Mucosa of stomach (tissue), 1 donor: ENCODE measurements around the gene CTAG1B.
"Not testable (repeated sequence)": the region's sequence is repeated elsewhere in the genome, so short reads cannot be mapped to it uniquely, and the experiment has no call there.

Source experiments
- H3K27me3 ChIP-seq: one replicate; pipeline ENCODE4 v1.7.0; 2013; ENCODE audit warnings: mild to moderate bottlenecking, low read length; ENCODE audit not compliant: control insufficient read depth, insufficient read depth
- H3K36me3 ChIP-seq: one replicate; pipeline ENCODE4 v1.7.0; 2013; ENCODE audit warnings: low read length; ENCODE audit not compliant: control insufficient read depth, insufficient read depth
- H3K4me1 ChIP-seq: one replicate; pipeline ENCODE4 v1.7.0; 2013; ENCODE audit warnings: mild to moderate bottlenecking, low read length; ENCODE audit not compliant: control insufficient read depth, insufficient read depth
- H3K4me3 ChIP-seq: one replicate; pipeline ENCODE4 v1.7.0; 2013; ENCODE audit warnings: low read length
- H3K9ac ChIP-seq: one replicate; pipeline ENCODE4 v1.7.0; 2013; ENCODE audit warnings: mild to moderate bottlenecking, low read length, moderate library complexity
- H3K9me3 ChIP-seq: one replicate; pipeline ENCODE4 v1.7.0; 2013; ENCODE audit warnings: mild to moderate bottlenecking, low read length, moderate library complexity; ENCODE audit not compliant: control insufficient read depth
- donor health status: Pancreatic carcinoma.

The CTAG1B gene

DNA sequence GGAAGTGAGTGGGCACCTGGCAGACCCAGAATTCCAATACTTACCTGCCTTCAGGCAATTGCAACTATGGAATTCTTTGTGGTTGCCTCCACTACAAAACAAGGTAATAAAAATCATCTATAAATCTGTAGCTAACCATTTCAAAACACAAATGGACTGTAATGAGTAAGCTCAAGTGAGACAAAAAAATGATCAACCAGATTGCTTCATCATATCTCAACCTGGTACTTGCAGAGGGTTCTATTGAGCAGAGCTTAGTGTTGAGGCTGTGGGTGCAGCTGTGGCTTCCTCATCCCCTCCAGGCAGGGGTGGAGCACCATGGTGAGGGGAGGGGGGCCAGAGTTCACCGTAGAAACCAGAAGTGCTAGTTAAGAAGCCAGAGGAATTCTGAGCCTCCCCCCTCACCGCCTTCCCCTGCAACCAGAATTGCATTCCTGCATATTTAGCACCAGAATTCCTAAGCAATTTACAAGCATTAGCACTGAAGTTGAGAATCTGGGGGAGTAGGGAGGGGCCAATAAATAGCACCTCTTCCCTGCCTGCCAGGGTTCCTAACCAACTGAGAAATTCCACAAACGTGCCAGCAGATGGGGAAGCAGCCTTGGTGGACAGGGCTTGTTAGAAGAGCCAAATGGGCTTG lies 22.7 kb downstream of the CTAG1B start:
- H3K27me3 ChIP-seq = no peaks in the 10 kb centered on the region
- no peak overlapping the region for H3K9ac ChIP-seq
- no peaks in the 10 kb centered on the region for H3K4me1 ChIP-seq
- H3K36me3 ChIP-seq = no peaks in the 10 kb centered on the region
- H3K9me3 ChIP-seq = no peaks in the 10 kb centered on the region
- H3K4me3 ChIP-seq = no peak overlapping the region

DNA sequence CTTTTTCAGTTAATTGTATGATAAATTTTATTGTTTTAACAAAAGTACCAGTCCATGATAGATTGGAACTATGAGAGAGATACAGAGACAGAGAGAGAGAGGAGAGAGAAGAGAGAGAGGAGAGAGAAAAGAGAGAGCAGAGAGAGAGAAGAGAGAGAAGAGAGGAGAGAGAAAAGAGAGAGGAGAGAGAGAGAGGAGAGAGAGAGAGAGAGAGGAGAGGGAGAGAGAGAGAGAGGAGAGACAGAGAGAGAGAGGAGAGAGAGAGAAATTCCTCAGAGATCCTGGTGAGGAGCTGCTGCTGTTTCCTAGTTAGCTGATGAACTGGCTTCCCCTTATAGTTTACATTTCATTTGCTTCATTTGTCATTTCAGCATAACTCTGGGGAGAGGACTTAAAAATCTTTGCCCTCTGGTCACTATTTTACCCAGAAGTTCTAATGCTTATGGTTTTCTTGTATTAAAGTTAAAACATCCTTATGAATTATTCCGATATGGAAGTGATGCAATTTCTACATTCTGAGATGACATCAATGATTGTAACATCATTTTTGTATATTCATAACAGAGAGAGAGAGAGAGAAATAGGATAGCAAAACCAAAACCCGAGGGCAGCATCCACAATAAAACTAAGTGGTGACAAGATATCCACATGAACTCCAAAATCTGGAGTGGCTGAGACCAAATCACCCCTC lies 23.4 kb downstream of the CTAG1B start:
- no peaks in the 10 kb centered on the region for H3K36me3 ChIP-seq
- H3K9me3 ChIP-seq = no peaks in the 10 kb centered on the region
- no peaks in the 10 kb centered on the region for H3K27me3 ChIP-seq
- H3K4me3 ChIP-seq = no peak overlapping the region
- no peaks in the 10 kb centered on the region for H3K4me1 ChIP-seq
- H3K9ac ChIP-seq = no peak overlapping the region

DNA sequence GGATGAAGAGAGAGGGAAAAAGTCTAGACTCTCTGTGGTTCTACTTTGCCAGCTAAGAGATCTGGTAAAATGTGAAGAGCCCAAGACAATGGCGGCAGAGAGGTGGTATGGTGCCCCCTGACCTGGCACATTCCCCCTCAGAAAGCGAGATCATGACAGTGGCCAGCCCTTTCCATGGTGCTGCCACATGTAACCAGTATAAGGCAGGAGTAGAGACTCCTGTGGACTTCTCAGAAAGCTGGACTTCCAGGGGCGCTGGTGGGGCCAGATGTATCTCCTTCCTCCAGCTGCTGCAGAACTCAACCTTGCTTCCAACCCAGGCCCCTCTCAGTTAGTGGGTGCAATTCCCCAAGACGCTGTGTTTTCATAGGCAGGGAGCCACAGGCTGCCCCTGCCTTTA lies 24.6 kb downstream of the CTAG1B start:
- H3K4me1 ChIP-seq = no peaks in the 10 kb centered on the region
- H3K9me3 ChIP-seq = no peaks in the 10 kb centered on the region
- no peak overlapping the region for H3K9ac ChIP-seq
- H3K27me3 ChIP-seq = no peaks in the 10 kb centered on the region
- H3K36me3 ChIP-seq = no peaks in the 10 kb centered on the region
- no peak overlapping the region for H3K4me3 ChIP-seq

DNA sequence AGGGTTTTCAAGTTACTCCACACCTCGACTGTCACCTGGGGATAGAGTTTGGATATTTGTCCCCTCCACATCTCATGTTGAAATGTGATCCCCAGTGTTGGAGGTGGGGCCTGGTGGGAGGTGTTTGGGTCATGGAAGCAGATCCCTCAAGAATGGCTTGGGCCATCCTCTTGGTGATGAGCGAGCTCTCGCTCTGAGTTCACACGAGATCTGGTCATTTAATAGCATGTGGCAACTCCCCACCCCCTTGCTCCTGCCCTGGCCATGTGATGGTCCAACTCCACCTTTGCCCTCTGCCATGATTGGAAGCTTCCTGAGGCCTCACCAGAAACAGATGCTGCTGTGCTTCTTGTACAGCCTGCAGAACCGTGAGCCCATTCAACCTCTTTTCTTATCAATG lies 25.9 kb downstream of the CTAG1B start:
- no peaks in the 10 kb centered on the region for H3K27me3 ChIP-seq
- H3K9ac ChIP-seq = no peak overlapping the region
- no peak overlapping the region for H3K4me3 ChIP-seq
- no peaks in the 10 kb centered on the region for H3K9me3 ChIP-seq
- no peaks in the 10 kb centered on the region for H3K4me1 ChIP-seq
- no peaks in the 10 kb centered on the region for H3K36me3 ChIP-seq

DNA sequence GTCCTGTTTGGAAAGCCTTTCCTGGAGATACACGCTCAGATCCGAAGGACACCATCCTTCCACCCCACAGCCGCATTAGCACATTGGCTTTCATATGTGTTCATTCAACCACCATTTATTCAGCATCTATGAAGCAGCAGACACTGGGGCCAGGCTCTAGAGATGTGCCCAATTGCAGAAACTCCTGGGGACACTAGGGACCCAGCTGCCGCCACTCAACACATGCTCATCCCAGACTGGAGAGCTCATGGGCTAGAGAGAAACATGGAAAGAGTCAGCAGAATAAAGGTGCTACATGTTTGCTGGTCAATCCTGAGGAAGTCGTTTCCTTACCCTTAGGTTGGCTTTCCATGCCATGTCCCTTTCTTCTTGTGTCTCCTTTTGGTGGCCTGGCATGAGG lies 26.6 kb downstream of the CTAG1B start:
- Histone ChIP-seq H3K27me3 (no peaks in the 10 kb centered on the region), H3K4me1 (no peaks in the 10 kb centered on the region), H3K9ac (no peak overlapping the region), H3K9me3 (no peaks in the 10 kb centered on the region), H3K4me3 (no peak overlapping the region), H3K36me3 (no peaks in the 10 kb centered on the region)

DNA sequence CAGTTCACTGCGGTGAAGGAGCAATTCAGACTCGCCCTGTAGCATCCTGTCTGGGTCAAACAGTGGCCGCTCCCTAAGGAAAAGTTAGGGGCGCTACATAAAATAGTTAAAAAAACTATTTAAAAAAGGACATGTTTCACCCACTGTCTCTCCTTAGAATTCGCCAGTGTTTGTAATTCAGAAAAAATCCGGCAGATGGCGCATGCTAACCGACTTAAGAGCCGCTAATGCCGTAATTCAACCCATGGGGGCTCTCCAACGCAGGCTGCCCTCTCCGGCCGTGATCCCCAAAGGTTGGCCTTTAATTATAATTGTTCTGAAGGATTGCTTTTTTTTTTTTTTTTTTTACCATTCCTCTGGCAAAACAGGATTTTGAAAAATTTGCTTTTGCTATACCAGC lies 28.7 kb downstream of the CTAG1B start:
- H3K27me3 ChIP-seq, H3K4me3 ChIP-seq, H3K9me3 ChIP-seq, H3K4me1 ChIP-seq, H3K36me3 ChIP-seq, H3K9ac ChIP-seq: not testable (repeated sequence)

DNA sequence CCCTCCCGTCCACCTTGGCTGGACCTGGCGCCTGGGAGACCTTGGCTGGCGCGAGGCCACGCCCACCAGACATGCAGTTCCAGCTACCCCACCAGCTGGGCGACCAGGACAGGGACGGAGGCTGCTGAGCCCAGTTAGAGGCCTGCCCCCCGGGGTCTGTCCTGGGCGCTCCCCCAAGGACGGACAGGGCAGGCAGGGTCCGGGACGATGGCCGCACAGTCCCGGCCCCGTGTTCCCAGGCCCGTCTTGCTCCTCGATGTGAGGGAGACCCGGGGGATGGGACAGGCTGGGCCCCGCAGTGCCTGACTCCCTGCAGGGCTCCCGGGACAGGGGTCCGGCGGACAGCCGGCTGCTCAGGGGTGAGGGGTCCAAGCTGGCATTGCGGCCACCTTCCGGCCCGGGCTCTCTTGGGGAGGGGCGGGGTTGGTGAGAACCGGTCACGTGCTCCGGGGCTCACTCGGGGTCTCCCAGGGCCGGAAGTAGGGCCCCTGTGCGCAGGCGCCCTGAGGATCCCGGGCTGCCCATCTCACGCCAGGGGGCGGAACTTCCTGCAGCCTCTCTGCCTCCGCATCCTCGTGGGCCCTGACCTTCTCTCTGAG lies 34.4 kb downstream of the CTAG1B start, which contains the start of gene CTAG1A:
Gene CTAG1A (plus strand): TSS at position 549 of the 599 bp plus-strand sequence. CDS start 74 bp downstream, outside the sequence.
- not testable (repeated sequence) for H3K9me3 ChIP-seq, H3K4me3 ChIP-seq, H3K36me3 ChIP-seq, H3K9ac ChIP-seq, H3K27me3 ChIP-seq, H3K4me1 ChIP-seq

DNA sequence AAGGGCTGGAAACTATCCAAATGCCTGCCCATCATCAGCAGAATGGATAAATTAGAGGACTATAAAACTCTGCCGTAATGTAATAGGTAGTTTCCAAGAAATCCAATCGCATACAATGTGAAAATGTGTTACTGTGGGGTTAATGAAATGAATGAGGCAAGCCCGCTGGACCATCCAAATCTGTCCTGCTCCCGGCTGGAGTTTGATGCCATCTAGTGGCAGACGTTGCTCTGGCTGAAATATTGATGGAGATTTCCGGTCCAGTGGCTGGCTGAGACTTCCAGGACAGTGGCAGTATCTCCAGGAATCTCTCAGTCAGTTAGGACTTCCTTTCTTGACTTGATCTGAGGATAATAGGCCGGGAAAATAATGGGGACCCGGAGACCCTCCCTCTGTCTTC lies 36.1 kb downstream of the CTAG1B start:
- H3K36me3 ChIP-seq, H3K27me3 ChIP-seq, H3K9me3 ChIP-seq, H3K4me3 ChIP-seq, H3K4me1 ChIP-seq, H3K9ac ChIP-seq: not testable (repeated sequence)

DNA sequence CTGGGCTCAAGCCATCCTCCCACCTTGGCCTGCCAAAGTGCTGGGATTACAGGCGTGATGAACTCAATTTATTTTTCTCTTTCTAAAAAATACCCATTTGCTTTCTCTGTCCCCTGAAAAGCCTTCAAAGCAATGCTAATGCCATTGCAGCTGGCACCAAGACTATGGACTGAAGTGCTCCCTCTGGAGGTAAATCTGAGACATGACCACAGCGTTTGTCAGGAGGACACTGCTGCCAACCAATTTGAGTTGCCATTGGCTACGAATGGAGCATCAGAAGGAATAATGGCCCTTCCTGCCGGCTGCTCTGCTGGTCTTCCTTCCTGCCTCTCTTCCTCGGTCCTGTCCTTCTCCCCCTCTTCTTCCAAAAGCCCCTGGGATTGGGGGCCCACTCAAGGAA lies 44.0 kb downstream of the CTAG1B start:
- not testable (repeated sequence) for H3K9me3 ChIP-seq, H3K9ac ChIP-seq, H3K4me1 ChIP-seq, H3K27me3 ChIP-seq, H3K36me3 ChIP-seq, H3K4me3 ChIP-seq

DNA sequence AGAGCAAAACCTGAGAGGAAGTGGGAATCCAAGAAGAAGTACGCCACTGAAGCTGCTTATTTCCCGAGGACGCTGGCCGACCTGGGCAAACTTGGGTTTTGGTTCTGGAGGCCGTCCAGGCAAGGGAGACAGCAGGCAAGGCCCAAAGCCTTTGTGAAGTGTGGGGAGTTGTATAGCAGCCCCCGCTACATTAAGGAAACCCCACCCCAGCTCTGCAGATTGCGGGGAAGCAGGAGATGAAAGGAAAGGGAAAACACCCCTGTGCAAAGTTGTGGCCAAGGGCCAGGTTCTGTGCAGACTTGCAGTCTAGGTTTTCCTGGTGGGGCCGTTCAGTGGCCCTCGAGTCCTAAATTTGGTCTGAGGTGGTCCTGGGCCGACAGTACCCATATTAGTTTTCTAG lies 46.0 kb downstream of the CTAG1B start:
- not testable (repeated sequence) for H3K36me3 ChIP-seq, H3K27me3 ChIP-seq, H3K9me3 ChIP-seq, H3K4me1 ChIP-seq, H3K4me3 ChIP-seq, H3K9ac ChIP-seq

DNA sequence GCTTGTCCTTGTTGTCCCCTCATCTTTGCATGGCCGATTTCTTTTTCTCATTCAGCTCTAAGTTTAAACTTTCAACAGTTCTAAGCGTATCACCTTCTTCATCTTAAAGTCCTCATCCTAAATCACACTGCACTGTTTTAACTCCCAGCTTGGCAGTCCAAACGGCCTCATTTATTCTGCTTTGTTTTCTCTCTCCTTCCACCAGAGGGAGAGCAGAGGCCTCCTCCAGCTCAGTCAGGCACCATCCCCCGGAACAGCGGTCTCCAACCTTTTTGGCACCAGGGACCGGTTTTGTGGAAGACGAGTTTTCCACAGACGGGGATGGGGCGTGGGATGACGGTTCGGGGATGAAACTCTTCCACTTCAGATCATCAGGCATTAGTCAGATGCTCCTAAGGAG lies 48.7 kb downstream of the CTAG1B start:
- H3K27me3 ChIP-seq, H3K4me3 ChIP-seq, H3K9me3 ChIP-seq, H3K4me1 ChIP-seq, H3K36me3 ChIP-seq, H3K9ac ChIP-seq: not testable (repeated sequence)
